GM12878 (cell line): Measurements from ENCODE around the gene TBC1D9B. TPM values are rescaled to one million over a fixed set of nuclear protein-coding genes. Genes with fewer than 3 reads are reported as not detected.

Source experiments
- ATAC-seq: fragments of 200-7000 bp; cut with Tn5 transposase; 3 replicates; pipeline ENCODE4 v1.9.1; 2020; ENCODE audit warnings: mild to moderate bottlenecking, moderate library complexity
- BruUV-seq: library from RNA; stranded (reverse); fragments of 400-500 nt; replicated peaks from 2 replicates; lab custom pipeline; 2021; lab: Mats Ljungman, UMichigan
- CTCF ChIA-PET: fragments of 300-600 bp; sonication (Branson Sonifier 250); formaldehyde crosslinking; extraction: SDS; loops from one replicate; lab custom pipeline; 2021; ENCODE audit warnings: inconsistent platforms; lab: Yijun Ruan, JAX
- POLR2A ChIA-PET: fragments of 350-600 bp; formaldehyde crosslinking; extraction: SDS; loops from one replicate; lab custom pipeline; 2021; ENCODE audit warnings: inconsistent platforms; lab: Charles Lee
- RAD21 ChIA-PET: fragments of 300-600 bp; sonication (Branson Sonifier 250); formaldehyde crosslinking; loops from one replicate; lab custom pipeline; 2023; ENCODE audit warnings: antibody characterized with exemption; ENCODE audit not compliant: unreplicated experiment; lab: Charles Lee
- SMC1A ChIA-PET: fragments of 300-600 bp; sonication (Branson Sonifier 250); formaldehyde crosslinking; loops from one replicate; lab custom pipeline; 2023; ENCODE audit not compliant: unreplicated experiment, uncharacterized antibody; lab: Charles Lee
- DNase-seq: peaks from one replicate; pipeline ENCODE4 v3.0.0-alpha.2; 2011; ENCODE audit warnings: low read depth, low spot score
- FAIRE-seq: peaks from 3 replicates; lab custom pipeline; 2011; peaks lifted over from hg19 to GRCh38; lab: Jason Lieb, UNC
- H2AFZ ChIP-seq: 2 replicates; pipeline ENCODE4 v1.6.0; 2011; ENCODE audit warnings: low read depth, low read length, control low read depth; ENCODE audit not compliant: control insufficient read depth
- H3K27ac ChIP-seq: 2 replicates; pipeline ENCODE4 v1.5.1; 2011; ENCODE audit warnings: control low read depth; ENCODE audit not compliant: control insufficient read depth, insufficient read depth
- H3K27me3 ChIP-seq, 2 experiments: replicated peaks in 1 of 2; 2 replicates each; pipeline versions ENCODE4 v1.6.0 to v1.6.1; 2011; ENCODE audit warnings: low read length in 1 of 2; ENCODE audit not compliant: control insufficient read depth in 2 of 2, insufficient read depth in 2 of 2
- H3K36me3 ChIP-seq, 2 experiments: 2 replicates each; pipeline ENCODE4 v1.5.1; 2011; ENCODE audit warnings: low read length in 1 of 2; ENCODE audit not compliant: control insufficient read depth in 2 of 2, insufficient read depth in 2 of 2
- H3K4me1 ChIP-seq: 2 replicates; pipeline ENCODE4 v1.6.1; 2011; ENCODE audit warnings: mild to moderate bottlenecking, low read length, moderate library complexity, mixed read lengths; ENCODE audit not compliant: control insufficient read depth, insufficient read depth
- H3K4me2 ChIP-seq: 2 replicates; pipeline ENCODE4 v1.6.0; 2011; ENCODE audit warnings: control low read depth; ENCODE audit not compliant: control insufficient read depth, insufficient read depth
- H3K4me3 ChIP-seq: fragments of 200-600 bp; sonication (generic); 2 replicates; pipeline ENCODE4 v1.5.1; 2016
- H3K79me2 ChIP-seq: 2 replicates; pipeline ENCODE4 v1.6.0; 2011; ENCODE audit warnings: low read length; ENCODE audit not compliant: control insufficient read depth, insufficient read depth
- H3K9ac ChIP-seq: 2 replicates; pipeline ENCODE4 v1.8.0; 2011; ENCODE audit warnings: low read length, control low read depth, mixed read lengths; ENCODE audit not compliant: control insufficient read depth, insufficient read depth
- H3K9me3 ChIP-seq: replicated peaks from 3 replicates; pipeline ENCODE4 v1.5.1; 2011; ENCODE audit warnings: mild to moderate bottlenecking, low read length; ENCODE audit not compliant: control insufficient read depth, insufficient read depth
- H4K20me1 ChIP-seq: 2 replicates; pipeline ENCODE4 v1.6.0; 2011; ENCODE audit not compliant: control insufficient read depth, insufficient read depth
- HCFC1 ChIP-seq: fragments of 150-350 bp; IDR thresholded peaks from 2 replicates; pipeline ENCODE4 v1.6.1; 2014; ENCODE audit warnings: low read length
- MEF2A ChIP-seq: IDR thresholded peaks from 2 replicates; pipeline ENCODE4 v1.6.1; 2011; ENCODE audit warnings: low read depth, mild to moderate bottlenecking, low read length, moderate library complexity; ENCODE audit not compliant: insufficient read depth
- NR2F1 ChIP-seq: fragments of 450-650 bp; conservative IDR thresholded peaks from 2 replicates; pipeline ENCODE4 v1.6.1; 2017; ENCODE audit warnings: mild to moderate bottlenecking
- SUZ12 ChIP-seq: fragments of 200-600 bp; sonication (generic); IDR thresholded peaks from one replicate; pipeline ENCODE4 v1.6.1; 2018; ENCODE audit warnings: antibody characterized with exemption, mild to moderate bottlenecking; ENCODE audit not compliant: unreplicated experiment
- TCF12 ChIP-seq: IDR thresholded peaks from 2 replicates; pipeline ENCODE4 v1.6.1; 2011; ENCODE audit warnings: low read depth, mild to moderate bottlenecking, low read length
- ZSCAN29 ChIP-seq: fragments of 450-650 bp; IDR thresholded peaks from 2 replicates; pipeline ENCODE4 v1.6.1; 2017; ENCODE audit warnings: mild to moderate bottlenecking, moderate library complexity
- WGBS: methylation state at CpG from one replicate; pipeline ENCODE4 v1.1.6; 2016; ENCODE audit warnings: low lambda C conversion rate; ENCODE audit not compliant: insufficient replicate concordance, insufficient coverage; ENCODE audit errors: missing lambda C conversion rate; 5-methylcytosine and 5-hydroxymethylcytosine counted together
- in situ Hi-C: fragments of 300-500 bp; cut with MboI; formaldehyde crosslinking; loops from 9 replicates; pipeline ENCODE4 v1.14.3; 2018; ENCODE audit warnings: mixed read lengths
- intact Hi-C: fragments of 100-400 bp; cut with micrococcal nuclease; formaldehyde crosslinking; loops from one replicate; pipeline ENCODE4 v1.14.2; 2022; ENCODE audit not compliant: unreplicated experiment
- polyA plus RNA-seq, 11 experiments: library from polyadenylated mRNA; depleted of rRNA in 4 of 11; unstranded in 6 of 11; stranded (reverse) in 5 of 11; fragments of >200 nt; fragmentation: Nextera tagmentation in 4 of 11; fragmentation: Illumina TruSeq in 1 of 11; extraction: Ambion mirVana in 4 of 11; extraction: Trizol in 1 of 11; gene quantifications; 1 replicate in 1 of 11; 2 replicates in 10 of 11; pipeline versions ENCODE4 v1.2.1 to v1.2.3, GENCODE V29; 2011 to 2016; ENCODE audit warnings: inconsistent platforms in 2 of 11, missing spikeins in 2 of 11, low read depth in 1 of 11
- total RNA-seq, 4 experiments: library from RNA; depleted of rRNA in 3 of 4; stranded (reverse); fragments of >200 nt in 3 of 4; fragmentation: Illumina TruSeq in 1 of 4; extraction: Trizol in 1 of 4; gene quantifications; 2 replicates each; pipeline versions ENCODE4 v1.2.1 to v1.2.3, GENCODE V29; 2013 to 2021
- TF ChIP-seq, protein P1 (sequence below): fragments of 450-650 bp; IDR thresholded peaks from 2 replicates; pipeline ENCODE4 v1.6.1; 2016; ENCODE audit warnings: mild to moderate bottlenecking
- TF ChIP-seq, protein P2 (sequence below): IDR thresholded peaks from 2 replicates; pipeline ENCODE4 v1.6.1; 2012; ENCODE audit warnings: low read depth, low read length, improper control_type of control experiment

The TBC1D9B gene
- total and polyA plus RNA-seq, 10 of the 15 experiments (the other 5 are each of a cell fraction or from before 2014, with no cell fraction given) = 4.0 to 74.2 (median 34.6) TPM

DNA sequence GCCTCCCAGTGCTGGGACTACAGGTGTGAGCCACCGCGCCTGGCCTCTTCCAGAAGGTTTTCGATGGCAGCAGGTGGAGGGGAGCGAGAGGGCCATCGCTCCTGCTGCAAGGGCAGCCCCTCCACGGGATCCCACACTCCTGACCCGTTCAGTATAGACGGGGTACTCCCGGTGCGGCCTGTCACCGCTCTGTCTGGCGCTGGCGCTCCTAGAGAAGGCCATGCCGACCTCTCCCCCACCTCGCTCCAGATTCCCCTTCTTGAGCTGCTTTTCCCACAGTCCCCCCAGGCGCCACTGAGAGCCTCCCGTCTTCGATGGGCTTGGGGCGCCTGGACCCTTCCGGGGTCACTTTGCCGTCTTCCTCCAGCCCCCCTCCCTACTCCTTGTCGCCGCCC lies 91.3 kb downstream of the TBC1D9B start:
- RAD21 ChIA-PET = no interaction called here
- POLR2A ChIA-PET = no interaction called here
- intact Hi-C loops (no loop called here), in situ Hi-C loops (loop anchor here (10.0 to 25.0 kb wide), 2 partner anchors 996 to 1692 kb away; partner anchors contain the start of gene MGAT1)
- BruUV-seq = no TSS peak
- Histone ChIP-seq H3K27me3 (no peaks in the 10 kb centered on the region), H3K79me2 (peaks cover 11% of the 10 kb centered on the region), H3K9me3 (no peaks in the 10 kb centered on the region), H2AFZ (peak overlapping the region; percentile 10; the same call in 1 of the 2 replicates), H3K36me3 (no peaks in the 10 kb centered on the region; a peak in 1 of 4 replicates), H3K9ac (peak overlapping the region; percentile 58; the same call in 1 of the 2 replicates), H3K4me1 (peaks cover 28% of the 10 kb centered on the region), H3K27ac (no peak overlapping the region), H3K4me3 (no peak overlapping the region), H3K4me2 (peak overlapping the region; percentile 91; the same call in 1 of the 2 replicates), H4K20me1 (no peaks in the 10 kb centered on the region)
- TF ChIP-seq, protein P1, sequence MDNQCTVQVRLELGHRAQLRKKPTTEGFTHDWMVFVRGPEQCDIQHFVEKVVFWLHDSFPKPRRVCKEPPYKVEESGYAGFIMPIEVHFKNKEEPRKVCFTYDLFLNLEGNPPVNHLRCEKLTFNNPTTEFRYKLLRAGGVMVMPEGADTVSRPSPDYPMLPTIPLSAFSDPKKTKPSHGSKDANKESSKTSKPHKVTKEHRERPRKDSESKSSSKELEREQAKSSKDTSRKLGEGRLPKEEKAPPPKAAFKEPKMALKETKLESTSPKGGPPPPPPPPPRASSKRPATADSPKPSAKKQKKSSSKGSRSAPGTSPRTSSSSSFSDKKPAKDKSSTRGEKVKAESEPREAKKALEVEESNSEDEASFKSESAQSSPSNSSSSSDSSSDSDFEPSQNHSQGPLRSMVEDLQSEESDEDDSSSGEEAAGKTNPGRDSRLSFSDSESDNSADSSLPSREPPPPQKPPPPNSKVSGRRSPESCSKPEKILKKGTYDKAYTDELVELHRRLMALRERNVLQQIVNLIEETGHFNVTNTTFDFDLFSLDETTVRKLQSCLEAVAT = 0 out of 2 replicates have a peak, but pooled peaks have one; percentile 32
- no peak for TF ChIP-seq NR2F1
- DNase-seq (no peak), ATAC-seq (no peak), FAIRE-seq (no peak)
- SMC1A ChIA-PET = no interaction called here
- 87% methylated on average over 23 of the region's 23 CpGs for WGBS
- CTCF ChIA-PET = no interaction called here

DNA sequence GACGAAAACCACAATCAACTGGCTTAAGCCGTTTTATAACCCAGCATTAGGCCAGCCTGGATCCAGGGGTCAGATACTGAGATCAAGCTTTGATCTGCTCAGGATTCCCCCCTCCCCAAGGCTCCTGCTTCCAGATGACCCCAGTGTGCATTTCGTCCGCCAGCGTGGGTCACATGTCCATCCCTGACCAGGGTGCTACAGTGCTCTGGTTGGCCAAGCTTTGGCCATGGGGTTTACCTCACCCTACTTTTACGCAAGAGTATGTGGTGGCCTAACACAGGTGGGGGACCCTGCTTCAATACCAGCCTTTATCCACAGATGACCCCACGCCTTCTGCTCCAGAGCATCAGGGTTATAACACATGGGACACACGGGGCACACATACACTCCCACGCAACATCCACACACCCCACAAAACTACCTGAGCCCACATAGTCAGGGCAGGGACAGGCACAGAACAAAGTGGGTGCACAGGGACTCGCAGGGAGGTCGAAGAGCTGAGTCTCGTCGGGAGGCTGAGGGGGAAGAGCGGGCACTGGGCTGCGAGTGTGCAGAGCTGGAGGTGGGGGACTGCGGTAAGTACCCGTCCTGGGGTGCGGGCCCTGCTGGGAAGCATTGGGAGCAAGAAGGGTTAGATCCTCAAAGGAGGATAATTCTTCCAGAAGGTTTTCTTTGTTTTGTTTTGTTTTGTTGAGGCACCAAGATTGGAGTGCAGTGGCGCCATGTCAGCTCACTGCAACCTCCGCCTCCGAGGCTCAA lies 92.0 kb downstream of the TBC1D9B start:
- SMC1A ChIA-PET = no interaction called here
- BruUV-seq = no TSS peak
- 96% methylated on average over 21 of the region's 21 CpGs for WGBS
- no peak overlapping the region for H3K27ac ChIP-seq
- CTCF ChIA-PET = interaction anchor here (0.5 kb wide), 1 partner anchor 61 kb away, joined by 4 read pairs; no protein-coding TSS in a partner anchor
- H3K79me2 ChIP-seq = peaks cover 4% of the 10 kb centered on the region; the same call in 1 of the 2 replicates
- ATAC-seq (no peak), DNase-seq (no peak), FAIRE-seq (no peak)
- RAD21 ChIA-PET = no interaction called here
- no peaks in the 10 kb centered on the region; a peak in 1 of 4 replicates for H3K36me3 ChIP-seq
- H3K27me3 ChIP-seq = no peaks in the 10 kb centered on the region
- H4K20me1 ChIP-seq = no peaks in the 10 kb centered on the region
- H3K4me2 ChIP-seq = no peak overlapping the region
- in situ Hi-C loops (loop anchor here (10.0 to 25.0 kb wide), 2 partner anchors 997 to 1691 kb away; partner anchors contain the start of gene MGAT1), intact Hi-C loops (no loop called here)
- no peaks in the 10 kb centered on the region for H3K9me3 ChIP-seq
- no peak overlapping the region for H3K4me3 ChIP-seq
- no peak overlapping the region for H3K9ac ChIP-seq
- H3K4me1 ChIP-seq = peaks cover 28% of the 10 kb centered on the region
- POLR2A ChIA-PET = interaction anchor here (0.7 kb wide), 1 partner anchor 452 kb away, joined by 3 read pairs; no protein-coding TSS in a partner anchor
- H2AFZ ChIP-seq = no peak overlapping the region
- no peak for TF ChIP-seq MEF2A
- TF ChIP-seq TCF12 = no peak
- no peak for TF ChIP-seq ZSCAN29
- TF ChIP-seq, protein P2, sequence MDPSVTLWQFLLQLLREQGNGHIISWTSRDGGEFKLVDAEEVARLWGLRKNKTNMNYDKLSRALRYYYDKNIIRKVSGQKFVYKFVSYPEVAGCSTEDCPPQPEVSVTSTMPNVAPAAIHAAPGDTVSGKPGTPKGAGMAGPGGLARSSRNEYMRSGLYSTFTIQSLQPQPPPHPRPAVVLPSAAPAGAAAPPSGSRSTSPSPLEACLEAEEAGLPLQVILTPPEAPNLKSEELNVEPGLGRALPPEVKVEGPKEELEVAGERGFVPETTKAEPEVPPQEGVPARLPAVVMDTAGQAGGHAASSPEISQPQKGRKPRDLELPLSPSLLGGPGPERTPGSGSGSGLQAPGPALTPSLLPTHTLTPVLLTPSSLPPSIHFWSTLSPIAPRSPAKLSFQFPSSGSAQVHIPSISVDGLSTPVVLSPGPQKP = no peak
- TF ChIP-seq HCFC1 = no peak
- no peak for TF ChIP-seq SUZ12
- TF ChIP-seq, protein P1 = no peak
